GM18508 (cell line): ENCODE measurements around the gene CPZ.
"Not testable (repeated sequence)": the region's sequence is repeated elsewhere in the genome, so short reads cannot be mapped to it uniquely, and the experiment has no call there.

Source experiments
- ATAC-seq: cut with Tn5 transposase; IDR thresholded peaks from one replicate; pipeline ENCODE4 v1.9.1; 2021; ENCODE audit warnings: moderate number of reproducible peaks; ENCODE audit not compliant: insufficient read depth, unreplicated experiment

Gene CPZ

GRCh38 chr4:8607603-8608481 is 15.3 kb downstream of the CPZ start:
- ATAC-seq: no peak

GRCh38 chr4:8608714-8609391 is 16.3 kb downstream of the CPZ start:
- no peak for ATAC-seq

GRCh38 chr4:8609406-8609805 is 16.8 kb downstream of the CPZ start:
- no peak for ATAC-seq

- ATAC-seq: no peak
These were observed 17.3 kb downstream of the CPZ start for GRCh38 chr4:8609824-8610350.

- ATAC-seq: no peak
These were observed 18.5 kb downstream of the CPZ start for GRCh38 chr4:8610858-8611616.

GRCh38 chr4:8612646-8613045 is 20.1 kb downstream of the CPZ start:
- no peak for ATAC-seq

GRCh38 chr4:8613421-8614364 is 21.1 kb downstream of the CPZ start:
- no peak for ATAC-seq

GRCh38 chr4:8614365-8615193 is 22.0 kb downstream of the CPZ start:
- no peak for ATAC-seq

- ATAC-seq: no peak
These were observed 22.8 kb downstream of the CPZ start for GRCh38 chr4:8615366-8615765.

GRCh38 chr4:8615921-8616787 is 23.6 kb downstream of the CPZ start:
- ATAC-seq: no peak

GRCh38 chr4:8616831-8617230 is 24.3 kb downstream of the CPZ start:
- no peak for ATAC-seq

- ATAC-seq: no peak
These were observed 25.0 kb downstream of the CPZ start for GRCh38 chr4:8617486-8618040.

- ATAC-seq: no peak
These were observed 25.9 kb downstream of the CPZ start for GRCh38 chr4:8618421-8618820.

- ATAC-seq: no peak
These were observed 26.6 kb downstream of the CPZ start for GRCh38 chr4:8618961-8619720.

GRCh38 chr4:8621135-8621534 is 28.6 kb downstream of the CPZ start:
- not testable (repeated sequence) for ATAC-seq

- not testable (repeated sequence) for ATAC-seq
These were observed 32.2 kb downstream of the CPZ start for GRCh38 chr4:8624601-8625272.
